ENCODE results near the gene PPP1R13B. TPM values are rescaled to one million over a fixed set of nuclear protein-coding genes. Genes with fewer than 3 reads are reported as not detected.

PPP1R13B gene
- total RNA-seq, 1 experiment from 2014 or later = 17.8 TPM

GRCh38 chr14:103881268-103882201 lies 34.2 kb upstream of the PPP1R13B start:
- Histone ChIP-seq H4K20me1 (ENCODE audit: insufficient read depth) (no peaks in the 10 kb centered on the region), H2AFZ (ENCODE audit: low read depth, low read length, poor library complexity, severe bottlenecking) (no peak overlapping the region), H3K4me1 (ENCODE audit: control insufficient read depth in 1 of 2, insufficient read depth in 2 of 2, low read length in 2 of 2) (peaks cover 26 to 30% of the 10 kb centered on the region in 2 experiments), H3K4me2 (ENCODE audit: low read length) (no peak overlapping the region; the same call in 1 of the 2 replicates), H3K79me2 (ENCODE audit: insufficient read depth, low read length) (no peaks in the 10 kb centered on the region), H3K27ac (ENCODE audit: low read depth, low read length) (no peak overlapping the region), H3K27me3 (ENCODE audit: insufficient read depth, low read length) (no peaks in the 10 kb centered on the region), H3K36me3 (ENCODE audit: control insufficient read depth in 1 of 2, insufficient read depth in 2 of 2, low read length in 2 of 2) (no peaks in the 10 kb centered on the region), H3K4me3 (replicated peaks in 1 of 2; ENCODE audit: low read depth in 1 of 2, low read length in 2 of 2) (no peak overlapping the region), H3K9me2 (ENCODE audit: insufficient read depth) (no peaks in the 10 kb centered on the region), H3K9ac (ENCODE audit: low read length) (no peak overlapping the region), H3K9me3 (ENCODE audit: control insufficient read depth in 1 of 2, insufficient read depth in 1 of 2, low read depth in 1 of 2, low read length in 2 of 2) (no peaks in the 10 kb centered on the region)
- ATAC-seq (no peak), DNase-seq (ENCODE audit: low read depth, low spot score) (no peak)
- TF ChIP-seq EZH2 (IDR thresholded peaks at IDR 0.05) (no peak), CBX3 (IDR thresholded peaks at IDR 0.05; ENCODE audit: low read depth) (no peak)
- ChIA-PET CTCF (interaction anchor here (0.8 to 1.4 kb wide), 4 partner anchors 10 to 25 kb away, joined by 3 to 6 read pairs (median 4); no protein-coding TSS in a partner anchor), RAD21 (ENCODE audit: low non-redundant PET in 1 of 2, low total read pairs in 2 of 2, uncharacterized antibody in 2 of 2, unreplicated experiment in 2 of 2) (no interaction called here), POLR2A (interaction anchor here (1.7 kb wide), 1 partner anchor 8 kb away, joined by 6 read pairs; no protein-coding TSS in a partner anchor)
- no TSS peak for BruUV-seq (replicated peaks)
- intact Hi-C loops (cut with micrococcal nuclease) = no loop called here

DNA sequence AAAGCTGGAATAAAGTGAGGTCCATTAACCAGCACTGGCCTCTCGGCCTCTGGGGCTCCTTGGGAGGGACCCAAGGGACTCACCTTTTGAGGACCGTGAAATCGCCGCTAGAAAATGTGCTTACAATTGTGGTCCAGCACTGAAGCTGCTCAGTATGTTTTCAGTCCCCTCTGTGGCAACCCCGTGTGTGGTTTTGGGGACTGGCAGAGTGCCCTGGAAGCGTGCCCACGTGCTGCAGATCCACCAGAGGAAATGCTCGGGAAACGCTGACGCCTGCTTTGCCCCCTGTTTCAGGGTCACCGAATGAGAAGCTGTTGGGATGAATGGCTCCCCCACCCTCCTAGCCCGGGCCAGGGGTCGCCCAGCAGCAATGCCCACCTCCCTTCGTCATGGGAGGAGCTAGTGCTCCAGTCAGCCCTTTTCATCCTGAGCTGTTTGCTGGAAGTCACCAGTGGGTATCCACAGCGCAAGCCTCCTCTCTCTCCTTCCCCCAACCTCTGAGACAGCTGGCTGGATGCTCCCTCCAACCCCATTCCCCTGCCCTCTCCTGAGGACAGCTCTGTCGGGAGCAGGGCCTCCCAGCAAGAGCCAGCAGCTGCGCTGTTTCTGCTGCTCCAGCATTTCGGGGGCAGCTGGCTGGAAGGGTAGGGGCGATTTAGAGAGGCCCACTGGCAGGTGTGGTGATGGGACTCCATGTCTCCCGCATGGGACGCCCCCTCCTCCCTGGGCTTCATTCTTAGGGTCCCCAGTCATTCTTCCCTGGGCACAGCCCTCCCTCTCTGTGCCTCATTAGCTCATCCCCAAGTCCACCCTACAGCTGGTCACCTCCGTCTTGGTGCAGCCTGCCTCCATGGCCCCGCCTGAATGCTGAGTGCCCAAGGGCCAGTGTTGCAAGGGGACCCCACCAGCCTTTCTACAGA lies 33.2 kb upstream of the PPP1R13B start:
- Histone ChIP-seq H3K27me3 (ENCODE audit: insufficient read depth, low read length) (no peaks in the 10 kb centered on the region), H3K79me2 (ENCODE audit: insufficient read depth, low read length) (no peaks in the 10 kb centered on the region), H3K4me3 (replicated peaks in 1 of 2; ENCODE audit: low read depth in 1 of 2, low read length in 2 of 2) (peak overlapping the region; percentile 13 to 27), H3K9me2 (ENCODE audit: insufficient read depth) (no peaks in the 10 kb centered on the region), H3K4me1 (ENCODE audit: control insufficient read depth in 1 of 2, insufficient read depth in 2 of 2, low read length in 2 of 2) (peaks cover 26 to 30% of the 10 kb centered on the region in 2 experiments), H3K4me2 (ENCODE audit: low read length) (peak overlapping the region; percentile 69), H3K36me3 (ENCODE audit: control insufficient read depth in 1 of 2, insufficient read depth in 2 of 2, low read length in 2 of 2) (no peaks in the 10 kb centered on the region), H3K9ac (ENCODE audit: low read length) (peak overlapping the region; percentile 36), H3K9me3 (ENCODE audit: control insufficient read depth in 1 of 2, insufficient read depth in 1 of 2, low read depth in 1 of 2, low read length in 2 of 2) (no peaks in the 10 kb centered on the region), H2AFZ (ENCODE audit: low read depth, low read length, poor library complexity, severe bottlenecking) (peak overlapping the region; percentile 7), H3K27ac (ENCODE audit: low read depth, low read length) (peak overlapping the region; percentile 64), H4K20me1 (ENCODE audit: insufficient read depth) (no peaks in the 10 kb centered on the region)
- DNase-seq (ENCODE audit: low read depth, low spot score) = no peak
- peak; percentile 61 for ATAC-seq
- intact Hi-C loops (cut with micrococcal nuclease) = no loop called here
- BruUV-seq (replicated peaks) = no TSS peak
- TF ChIP-seq EZH2 (IDR thresholded peaks at IDR 0.05) = no peak
- no peak for TF ChIP-seq ELF1 (IDR thresholded peaks at IDR 0.05; ENCODE audit: borderline replicate concordance, low read depth)
- TF ChIP-seq, protein P1, sequence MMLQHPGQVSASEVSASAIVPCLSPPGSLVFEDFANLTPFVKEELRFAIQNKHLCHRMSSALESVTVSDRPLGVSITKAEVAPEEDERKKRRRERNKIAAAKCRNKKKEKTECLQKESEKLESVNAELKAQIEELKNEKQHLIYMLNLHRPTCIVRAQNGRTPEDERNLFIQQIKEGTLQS (IDR thresholded peaks at IDR 0.05) = no peak
- TF ChIP-seq FOSL1 (IDR thresholded peaks at IDR 0.05; ENCODE audit: low read depth) = no peak
- no peak for TF ChIP-seq EZH2phosphoT487 (IDR thresholded peaks at IDR 0.05; ENCODE audit: borderline replicate concordance)
- no peak for TF ChIP-seq JUND (IDR thresholded peaks at IDR 0.05)
- no peak for TF ChIP-seq SP1 (IDR thresholded peaks at IDR 0.05; ENCODE audit: low read depth)
- TF ChIP-seq POLR2A (IDR thresholded peaks at IDR 0.05; ENCODE audit: borderline replicate concordance, extremely low read depth, insufficient read depth, insufficient read length) = no peak
- TF ChIP-seq ZNF274 (IDR thresholded peaks at IDR 0.05; ENCODE audit: low read depth, low read length) = no peak
- no peak for TF ChIP-seq YY1 (IDR thresholded peaks at IDR 0.05; ENCODE audit: extremely low read depth, insufficient replicate concordance, low read depth, low read length)
- ChIA-PET RAD21 (ENCODE audit: low non-redundant PET in 1 of 2, low total read pairs in 2 of 2, uncharacterized antibody in 2 of 2, unreplicated experiment in 2 of 2) (no interaction called here), POLR2A (interaction anchor here (1.7 kb wide), 1 partner anchor 9 kb away, joined by 6 read pairs; no protein-coding TSS in a partner anchor), CTCF (interaction anchor here (0.5 to 3.2 kb wide), 6 partner anchors 11 to 72 kb away, joined by 3 to 17 read pairs (median 4); no protein-coding TSS in a partner anchor)
